ENCODE data around the gene TSSK6.

GRCh38 chr19:19470579-19470978, 44.8 kb downstream of the TSSK6 start:
- no peak for TF ChIP-seq CTCF (IDR thresholded peaks at IDR 0.05)
- TF ChIP-seq POLR2A (IDR thresholded peaks at IDR 0.05): no peak

Data from gastroesophageal sphincter (tissue), 3 donors.